NCI-H82 treated with DMSO at 0.1 percent for 48 hours (cell line): Measurements from ENCODE around the gene FABP7.

ENCODE experiments used
- DNase-seq: peaks from one replicate; lab custom pipeline; 2025; ENCODE audit not compliant: unreplicated experiment; lab: John Stamatoyannopoulos, UW

Gene FABP7

DNA sequence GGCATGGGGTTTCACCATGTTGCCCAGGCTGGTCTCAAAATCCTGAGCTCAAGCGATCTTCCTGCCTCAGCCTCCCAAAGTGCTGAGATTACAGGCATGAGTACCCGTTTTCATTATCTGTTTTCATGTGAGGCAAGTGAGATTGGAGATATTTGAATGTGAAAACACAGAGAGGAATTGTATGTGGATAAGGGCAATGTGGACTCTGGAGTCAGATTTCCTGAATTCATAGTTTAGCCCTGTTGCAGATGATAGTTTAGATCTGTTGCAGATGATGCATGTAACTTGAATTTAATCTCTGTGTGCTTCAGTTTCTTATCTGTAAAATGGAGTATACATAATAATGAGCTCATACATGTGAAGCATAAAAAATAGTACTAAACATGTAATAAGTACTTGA lies 13.2 kb downstream of the FABP7 start:
- no peak for DNase-seq

DNA sequence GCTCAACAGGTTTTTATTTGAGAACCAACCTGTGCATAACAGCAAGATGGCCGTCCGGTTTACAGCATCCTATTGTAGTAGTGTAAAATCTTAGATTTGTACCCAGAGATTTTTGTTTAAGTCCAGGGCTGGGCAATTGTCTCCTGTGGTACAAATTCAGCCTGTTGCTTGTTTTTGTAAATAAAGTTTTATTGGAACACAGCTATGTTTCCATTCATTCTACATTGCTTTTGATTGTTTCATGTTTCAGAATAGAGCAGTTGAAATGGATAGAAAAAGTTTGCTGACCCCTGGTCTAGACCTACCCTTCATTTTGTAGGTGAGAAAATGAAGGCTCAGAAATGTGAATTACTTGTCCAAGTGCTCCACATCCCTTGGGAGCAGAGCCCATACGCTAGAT lies 18.0 kb downstream of the FABP7 start:
- DNase-seq: no peak

DNA sequence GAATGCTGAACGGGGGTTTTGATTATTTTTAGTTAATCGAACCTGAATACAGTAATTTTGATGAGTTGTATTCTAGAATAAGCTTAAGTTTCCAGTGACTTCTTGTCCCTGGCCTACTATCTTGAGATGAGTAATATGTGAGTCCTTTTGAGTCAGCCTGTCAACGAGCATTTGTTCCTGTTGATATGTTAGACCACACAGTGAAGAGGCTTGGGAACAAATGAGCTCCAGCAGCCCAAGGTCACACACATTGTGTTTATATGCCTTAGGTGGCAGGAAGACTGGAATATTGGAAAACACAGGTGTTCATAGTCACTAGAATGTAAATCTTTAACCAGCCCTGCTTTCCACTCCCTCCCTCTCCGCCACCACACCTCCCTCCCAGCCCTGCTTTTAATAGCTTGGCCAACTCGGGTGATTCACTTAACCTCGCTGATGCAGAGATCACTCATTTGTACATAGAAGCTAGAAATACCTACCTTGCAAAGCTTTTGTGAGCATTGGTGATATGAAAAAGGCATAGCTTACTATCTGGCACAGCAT lies 18.7 kb downstream of the FABP7 start:
- no peak for DNase-seq

GRCh38 chr6:122799140-122799745 lies 19.7 kb downstream of the FABP7 start:
- DNase-seq: no peak

DNA sequence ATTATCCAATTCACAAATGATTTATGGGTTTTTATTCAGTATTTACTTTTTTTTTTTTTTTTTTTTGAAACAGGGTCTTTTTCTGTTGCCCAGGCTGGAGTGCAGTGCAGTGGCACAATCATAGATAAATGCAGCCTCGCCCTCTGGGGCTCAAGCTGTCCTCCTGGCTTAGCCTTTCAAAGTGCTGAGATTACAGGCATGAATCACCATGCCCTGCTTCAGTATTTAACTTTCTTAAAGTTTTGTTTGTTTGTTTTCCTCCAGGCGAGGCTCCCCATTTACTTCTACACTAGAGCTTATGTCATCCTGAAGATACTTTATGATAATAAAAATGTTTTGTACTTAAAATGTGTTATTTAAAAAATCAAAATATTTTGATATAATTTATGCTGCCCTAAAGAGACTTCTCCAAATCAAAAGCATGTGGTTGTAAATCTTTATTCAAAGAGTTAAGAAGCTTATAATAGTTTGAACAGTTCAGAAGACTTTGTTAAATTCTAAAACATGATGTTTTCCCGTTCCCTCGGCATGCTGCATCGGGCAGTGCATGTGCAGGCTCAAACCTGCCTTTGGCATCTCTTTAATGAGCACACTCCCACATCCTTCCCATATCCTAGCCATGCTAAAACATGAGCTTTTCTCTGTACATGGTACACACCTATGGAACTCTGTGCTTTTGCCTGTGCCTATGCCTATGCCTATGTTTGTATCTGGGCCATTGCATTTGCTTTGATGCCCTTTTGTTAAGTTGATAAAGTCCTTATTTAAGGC lies 20.6 kb downstream of the FABP7 start:
- DNase-seq: no peak

- no peak for DNase-seq
Observed at GRCh38 chr6:122800906-122801305, 21.4 kb downstream of the FABP7 start.

DNA sequence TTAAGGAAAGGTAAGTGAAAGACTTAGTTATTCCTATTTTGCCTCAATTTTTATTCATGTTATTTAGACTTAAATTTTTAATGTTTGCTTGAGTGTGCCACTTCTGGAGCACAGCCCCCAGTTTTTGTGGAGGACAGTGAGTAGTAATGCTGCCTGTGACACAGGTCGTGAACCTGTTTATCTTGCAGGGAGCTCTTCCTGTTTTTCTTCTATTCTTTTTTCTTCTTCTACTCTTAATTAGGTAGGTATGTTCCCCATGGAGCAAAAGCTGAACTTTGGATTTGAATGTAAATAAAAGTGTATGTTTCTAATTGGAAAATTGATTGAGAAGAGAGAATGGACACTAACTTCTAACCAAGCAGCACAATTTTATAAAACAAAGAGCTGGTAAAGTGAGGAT lies 21.9 kb downstream of the FABP7 start:
- no peak for DNase-seq

DNA sequence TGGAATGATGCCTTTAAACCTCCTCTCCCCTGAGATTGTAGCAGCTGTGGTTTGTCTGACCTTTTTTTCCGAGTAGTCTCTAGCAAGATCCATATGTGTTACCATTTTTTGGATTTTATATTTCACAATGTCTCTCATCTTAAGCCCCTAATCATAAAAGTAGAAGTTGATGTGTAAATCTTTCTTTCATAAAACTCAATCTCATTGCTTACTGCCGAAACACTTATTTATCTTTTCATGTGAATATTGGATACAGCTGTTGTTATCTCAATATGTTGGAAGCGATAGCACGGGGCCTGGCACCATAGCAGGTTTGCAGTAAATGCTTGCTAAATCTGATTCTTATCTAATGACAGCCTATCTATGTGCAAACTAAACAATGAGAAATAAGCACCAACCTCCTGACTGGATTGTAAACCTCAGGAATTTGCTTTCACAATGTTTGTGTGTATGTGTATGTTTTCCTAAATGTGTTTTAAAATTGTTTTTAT lies 23.7 kb downstream of the FABP7 start:
- DNase-seq: no peak

DNA sequence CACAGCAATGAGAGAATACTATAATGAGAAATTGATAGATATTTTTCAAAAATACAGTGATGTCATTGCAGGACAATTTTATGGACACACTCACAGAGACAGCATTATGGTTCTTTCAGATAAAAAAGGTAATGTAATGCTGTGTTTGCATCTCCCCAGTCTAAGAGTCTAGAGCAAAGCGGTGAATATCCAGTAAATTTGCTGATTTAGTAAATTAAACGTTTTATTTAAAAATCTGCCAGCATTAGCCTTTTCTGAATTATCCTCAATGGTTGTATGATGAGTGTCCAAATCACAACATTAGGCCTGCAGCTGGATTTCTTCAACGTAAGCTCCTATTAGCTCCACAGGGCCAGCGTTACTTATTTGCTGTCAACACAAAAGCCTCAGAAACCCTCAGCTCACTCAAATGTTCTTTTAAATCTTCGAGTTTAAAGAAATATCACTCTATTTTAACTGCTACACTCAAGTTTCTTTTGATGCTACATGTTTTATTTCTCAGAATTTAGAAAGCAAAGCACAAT lies 25.5 kb downstream of the FABP7 start:
- no peak for DNase-seq

DNA sequence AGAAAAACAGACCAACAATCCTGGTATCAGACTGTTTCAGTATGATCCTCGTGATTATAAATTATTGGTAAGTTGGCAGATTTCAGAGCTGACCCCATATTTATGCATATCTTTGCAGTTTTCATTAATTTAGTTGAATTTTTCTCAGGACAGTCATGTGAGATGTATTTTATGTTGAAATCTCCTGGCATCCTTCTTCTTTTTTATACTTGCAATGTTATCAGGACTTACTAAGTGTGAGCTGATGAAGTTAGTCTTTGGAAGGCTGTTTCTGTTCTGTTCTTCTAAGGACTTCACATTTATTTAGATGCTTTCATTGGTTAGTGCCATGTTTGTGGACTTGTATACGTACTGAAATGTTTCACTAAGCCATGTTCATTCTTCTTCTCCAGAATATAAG lies 26.8 kb downstream of the FABP7 start:
- DNase-seq: no peak

- no peak for DNase-seq
Observed at GRCh38 chr6:122808121-122808885, 28.8 kb downstream of the FABP7 start.

DNA sequence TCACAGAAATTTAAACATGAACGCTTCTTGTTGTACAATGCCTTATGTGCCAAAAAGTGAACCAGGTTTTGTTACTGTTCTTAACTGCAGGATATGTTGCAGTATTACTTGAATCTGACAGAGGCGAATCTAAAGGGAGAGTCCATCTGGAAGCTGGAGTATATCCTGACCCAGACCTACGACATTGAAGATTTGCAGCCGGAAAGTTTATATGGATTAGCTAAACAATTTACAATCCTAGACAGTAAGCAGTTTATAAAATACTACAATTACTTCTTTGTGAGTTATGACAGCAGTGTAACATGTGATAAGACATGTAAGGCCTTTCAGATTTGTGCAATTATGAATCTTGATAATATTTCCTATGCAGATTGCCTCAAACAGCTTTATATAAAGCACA lies 29.5 kb downstream of the FABP7 start:
- no peak for DNase-seq

DNA sequence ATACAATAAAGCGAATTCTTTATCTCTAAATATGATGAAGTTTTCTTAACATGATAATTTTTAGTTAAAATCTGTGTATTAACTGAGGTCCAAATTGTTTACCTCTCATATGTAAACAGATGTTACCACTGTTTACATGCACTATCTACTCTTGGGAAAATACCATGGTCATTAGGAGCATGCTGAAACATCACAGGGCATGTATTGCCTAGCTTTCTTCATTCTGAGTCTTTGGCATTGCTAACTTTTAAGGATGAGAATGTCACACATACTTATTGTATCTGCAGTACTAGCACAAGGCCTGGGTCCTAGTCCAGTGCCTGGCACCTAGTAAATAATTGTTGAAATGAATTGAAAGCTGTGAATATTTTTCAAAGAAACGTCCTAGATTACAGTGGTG lies 30.2 kb downstream of the FABP7 start:
- no peak for DNase-seq

GRCh38 chr6:122810189-122810588 lies 30.7 kb downstream of the FABP7 start:
- DNase-seq: peak; percentile 27

GRCh38 chr6:122817358-122817757 lies 37.8 kb downstream of the FABP7 start:
- no peak for DNase-seq

DNA sequence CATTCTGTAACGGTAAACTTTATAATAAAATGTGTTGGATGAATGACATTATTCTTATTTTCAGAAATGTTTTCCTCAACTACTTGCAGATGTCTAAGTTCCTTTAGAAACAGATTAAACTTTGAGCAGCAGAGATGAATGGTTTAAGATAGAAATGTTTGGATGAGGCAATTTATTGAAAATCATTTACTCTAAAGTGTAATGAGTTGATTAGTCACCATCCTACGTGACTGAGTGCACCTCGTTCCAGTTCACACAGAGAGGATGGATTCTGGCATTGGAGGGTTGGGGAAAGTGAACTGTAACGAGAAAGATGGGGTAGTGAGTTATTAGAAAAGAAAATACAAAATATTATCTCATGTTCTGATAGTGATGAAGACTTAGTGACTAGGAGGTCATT lies 38.2 kb downstream of the FABP7 start:
- DNase-seq: no peak

GRCh38 chr6:122818866-122819265 lies 39.4 kb downstream of the FABP7 start:
- DNase-seq: no peak

DNA sequence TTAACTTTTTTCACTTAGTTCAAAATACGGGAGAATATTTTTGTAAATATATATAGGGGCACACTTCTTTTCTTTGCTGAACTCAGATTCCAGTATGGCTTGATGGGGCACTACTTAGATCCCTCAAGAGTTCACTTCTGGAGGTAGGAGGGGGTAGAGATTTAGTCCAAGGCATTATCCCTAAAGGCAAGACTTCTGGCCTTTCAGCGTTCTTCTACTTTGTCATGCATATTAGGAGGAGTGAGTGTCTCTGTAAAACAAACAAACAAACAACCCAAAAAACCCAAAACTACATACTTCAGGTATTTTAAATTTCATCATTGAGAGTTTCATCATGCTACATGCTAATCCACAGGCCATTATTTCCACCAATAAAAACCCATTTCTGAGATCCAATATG lies 41.6 kb downstream of the FABP7 start:
- no peak for DNase-seq

DNA sequence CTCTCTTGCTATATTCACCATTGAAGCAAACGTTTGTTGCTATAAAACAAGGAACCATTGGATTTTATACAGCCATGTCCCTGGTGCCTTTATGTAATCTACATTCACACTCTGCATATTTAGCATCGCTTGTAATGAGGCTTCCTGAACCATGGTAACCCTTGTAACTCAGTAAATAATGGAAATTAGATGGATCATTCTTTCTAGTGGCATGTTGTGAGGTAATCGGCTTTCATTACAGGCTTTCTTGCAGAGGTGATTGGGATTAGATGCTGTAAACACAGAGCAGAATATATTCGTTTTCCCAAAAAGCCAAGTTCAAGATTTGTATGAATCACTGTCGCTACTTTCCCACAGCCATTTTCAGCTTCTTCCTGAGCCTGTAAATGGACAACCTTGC lies 45.6 kb downstream of the FABP7 start:
- DNase-seq: peak; percentile 54

DNA sequence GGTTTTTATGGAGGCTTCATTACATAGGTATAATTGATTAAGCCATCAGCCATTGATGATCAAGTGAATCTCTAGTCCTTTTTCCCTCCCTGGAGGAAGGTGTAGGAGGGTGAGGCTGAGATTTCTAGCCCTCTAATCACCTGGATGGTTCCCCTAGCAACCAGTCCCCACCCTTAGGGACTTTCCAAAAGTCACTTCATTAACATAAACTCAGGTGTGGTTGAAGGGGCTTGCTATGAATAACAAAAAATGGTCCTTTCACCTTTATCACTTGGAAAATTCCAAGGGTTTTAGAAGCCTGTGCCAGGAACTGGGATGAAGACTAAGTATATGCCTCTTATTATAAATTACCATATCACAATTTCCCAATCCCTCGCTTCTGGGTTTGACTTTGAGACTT lies 49.9 kb downstream of the FABP7 start:
- no peak for DNase-seq

GRCh38 chr6:122831511-122831910 lies 52.0 kb downstream of the FABP7 start:
- no peak for DNase-seq
